Head of caudate nucleus (tissue), 42 donors: Measurements from ENCODE around the gene KRT25.
"Not testable (repeated sequence)": the region's sequence is repeated elsewhere in the genome, so short reads cannot be mapped to it uniquely, and the experiment has no call there.

Experiments
- DNase-seq, 42 donors: peaks; one replicate each; pipeline versions ENCODE4 v3.0.0 to v3.0.0-alpha.2; 2020 to 2021; ENCODE audit warnings: mixed read lengths in 7 of 42
- intact Hi-C: fragments of 100-400 bp; cut with DNase I; formaldehyde crosslinking; loops from one replicate; pipeline ENCODE4 v1.15.0; 2022

Gene KRT25

DNA sequence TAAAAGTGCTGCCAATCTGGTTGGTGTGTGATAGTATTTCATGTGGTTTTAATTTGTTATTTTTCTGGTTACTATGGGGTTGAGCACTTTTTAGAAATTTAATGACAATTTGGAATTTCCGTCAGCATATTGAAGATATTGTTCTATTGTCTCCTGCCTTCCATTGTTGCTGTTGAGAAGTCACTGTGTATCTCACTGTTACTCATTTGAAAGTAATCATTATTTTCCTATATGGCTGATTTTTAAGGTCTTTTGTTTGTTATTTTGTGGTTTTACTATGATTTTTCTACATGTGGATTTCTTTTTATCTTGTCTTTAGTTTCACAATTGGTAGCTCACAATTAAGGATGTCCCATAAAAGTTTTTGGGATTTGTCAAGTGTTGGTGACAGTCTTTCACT lies 8.6 kb upstream of the KRT25 start:
- DNase-seq, result no peak
- intact Hi-C loops, result no loop called here

DNA sequence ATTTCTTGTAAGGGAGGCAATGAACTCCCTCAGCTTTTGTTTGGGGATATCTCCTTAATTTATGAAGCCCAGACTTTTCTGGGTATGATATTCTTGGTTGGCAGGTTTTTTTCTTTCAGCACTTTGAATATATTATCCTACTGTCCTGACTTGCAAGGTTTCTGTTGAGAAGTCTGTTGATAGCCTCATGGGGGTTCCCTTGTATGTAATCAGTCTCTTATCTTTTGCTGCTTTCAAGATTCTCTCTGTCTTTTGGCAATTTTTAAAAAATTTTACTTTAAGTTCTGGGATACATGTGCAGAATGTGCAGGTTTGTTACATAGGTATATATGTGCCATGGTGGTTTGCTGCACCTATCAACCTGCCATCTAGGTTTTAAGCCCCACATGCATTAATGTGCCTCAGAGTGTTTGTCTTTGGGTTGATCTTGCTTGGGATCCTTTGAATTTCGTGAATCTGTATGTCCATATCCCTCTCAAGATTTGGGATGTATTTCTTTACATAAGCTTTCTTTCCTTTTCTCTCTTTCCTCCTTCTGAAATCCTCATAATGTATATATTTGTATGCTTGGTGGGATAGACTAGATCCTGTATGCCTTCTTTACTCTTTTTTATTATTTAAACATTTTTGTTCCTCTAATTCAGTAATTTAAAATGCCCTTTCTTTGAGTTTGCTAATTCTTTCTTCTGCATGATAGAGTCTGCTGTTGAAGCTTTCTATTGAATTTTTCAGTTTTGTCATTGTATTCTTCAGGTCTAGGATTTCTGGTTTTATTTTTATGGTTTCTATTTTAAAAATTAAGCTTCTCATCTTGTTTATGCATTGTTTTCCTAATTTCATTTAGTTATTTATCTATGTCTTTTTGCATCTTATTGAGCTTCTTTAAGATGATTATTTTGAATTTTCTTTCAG lies 5.2 kb upstream of the KRT25 start:
- intact Hi-C loops, result no loop called here
- DNase-seq, result no peak

DNA sequence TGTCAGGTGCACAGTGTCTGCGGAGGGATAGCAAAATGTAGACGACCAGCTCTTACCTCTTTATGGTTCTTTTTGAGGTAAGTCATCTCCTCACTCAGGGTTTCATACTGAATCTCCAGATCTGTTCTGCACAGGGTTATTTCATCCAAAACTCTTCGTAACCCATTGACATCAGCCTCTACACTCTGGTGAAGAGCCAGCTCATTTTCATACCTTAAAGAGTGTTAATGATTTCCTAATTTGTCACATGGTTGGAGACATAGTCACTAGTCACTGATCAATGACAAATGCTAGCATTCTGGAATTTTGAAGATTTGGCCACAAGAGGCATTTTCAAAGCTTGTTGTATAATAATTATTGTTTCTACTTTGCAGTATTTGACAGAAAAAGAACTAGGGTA lies 1.3 kb downstream of the KRT25 start:
- intact Hi-C loops, result no loop called here
- DNase-seq, result no peak

DNA sequence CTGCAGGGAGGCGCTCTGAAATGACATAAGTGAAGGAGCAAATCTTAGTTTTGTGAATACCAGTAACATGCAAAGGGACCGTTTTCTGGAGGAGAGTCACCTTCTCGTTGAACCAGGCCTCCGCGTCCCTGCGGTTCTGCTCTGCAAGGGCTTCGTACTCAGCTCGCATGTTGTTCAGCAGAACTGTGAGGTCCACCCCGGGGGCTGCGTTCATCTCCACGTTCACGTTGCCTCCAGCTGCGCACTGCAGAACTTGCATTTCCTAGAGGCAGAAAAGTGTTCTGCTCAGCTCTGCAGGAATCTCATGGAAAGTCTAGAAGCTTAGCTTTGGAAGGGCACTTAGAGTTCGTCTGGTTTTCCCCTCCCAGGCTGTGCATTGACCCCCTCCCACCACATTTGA lies 4.1 kb downstream of the KRT25 start:
- intact Hi-C loops, result no loop called here

GRCh38 chr17:40750391-40750790 lies 4.7 kb downstream of the KRT25 start:
- intact Hi-C loops, result no loop called here
- no peak for DNase-seq

More for the DNA sequence above, 4.1 kb downstream of the KRT25 start:
- DNase-seq, result no peak

DNA sequence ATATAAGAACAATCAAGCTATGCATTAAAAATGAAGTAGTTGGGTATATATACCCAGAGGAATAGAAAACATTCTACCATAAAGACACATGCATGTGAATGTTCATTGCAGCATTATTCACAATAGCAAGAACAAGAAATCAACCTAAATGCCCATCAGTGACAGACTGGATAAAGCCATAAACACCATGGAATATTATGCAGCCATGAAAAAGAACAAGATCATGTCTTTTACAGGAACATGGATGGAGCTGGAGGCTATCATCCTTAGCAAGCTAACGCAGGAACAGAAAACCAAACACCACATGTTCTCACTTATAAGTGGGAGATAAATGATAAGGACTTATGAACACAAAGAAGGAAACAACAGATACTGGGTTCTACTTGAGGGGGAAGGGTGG lies 6.5 kb downstream of the KRT25 start:
- DNase-seq, intact Hi-C loops: not testable (repeated sequence)

DNA sequence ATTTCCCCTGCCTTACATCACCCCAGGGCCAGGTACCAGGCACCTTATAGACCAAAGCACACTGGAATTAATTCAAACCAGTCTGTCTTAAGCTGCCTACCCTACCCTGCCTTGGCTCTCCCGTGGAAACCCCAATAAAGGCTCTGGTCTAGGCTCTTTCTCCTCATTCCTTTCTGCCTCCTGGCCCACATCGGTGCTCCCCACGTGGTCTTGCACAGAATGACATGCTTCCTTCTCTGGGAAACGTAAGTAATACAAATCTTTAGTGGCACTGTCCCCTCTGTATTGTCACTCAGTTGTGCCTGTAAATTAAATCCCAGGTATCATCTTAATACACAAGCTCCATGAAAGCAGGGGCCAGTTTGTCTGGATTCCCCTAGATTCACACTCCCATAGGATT lies 16.6 kb downstream of the KRT25 start:
- DNase-seq, result no peak
- intact Hi-C loops, result no loop called here

DNA sequence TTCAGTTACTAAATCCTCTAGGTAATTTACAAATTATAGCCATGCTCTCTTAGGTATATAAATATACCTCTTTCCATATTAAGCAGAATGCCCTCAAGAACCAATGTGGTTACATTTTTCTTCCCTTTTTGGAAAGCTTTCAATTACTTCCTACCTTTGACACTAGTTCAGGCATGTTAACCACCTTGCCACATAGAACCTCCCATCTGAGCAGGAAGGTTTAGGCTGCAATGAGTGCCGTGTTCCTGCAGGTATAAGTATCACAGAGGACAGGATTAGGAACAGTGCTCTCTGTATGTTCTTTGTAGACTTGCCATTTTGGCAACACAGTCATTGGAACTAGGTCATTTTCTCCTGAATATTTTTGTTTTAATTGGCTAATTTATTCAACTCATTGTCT lies 20.1 kb downstream of the KRT25 start:
- DNase-seq, result no peak
- intact Hi-C loops, result no loop called here

DNA sequence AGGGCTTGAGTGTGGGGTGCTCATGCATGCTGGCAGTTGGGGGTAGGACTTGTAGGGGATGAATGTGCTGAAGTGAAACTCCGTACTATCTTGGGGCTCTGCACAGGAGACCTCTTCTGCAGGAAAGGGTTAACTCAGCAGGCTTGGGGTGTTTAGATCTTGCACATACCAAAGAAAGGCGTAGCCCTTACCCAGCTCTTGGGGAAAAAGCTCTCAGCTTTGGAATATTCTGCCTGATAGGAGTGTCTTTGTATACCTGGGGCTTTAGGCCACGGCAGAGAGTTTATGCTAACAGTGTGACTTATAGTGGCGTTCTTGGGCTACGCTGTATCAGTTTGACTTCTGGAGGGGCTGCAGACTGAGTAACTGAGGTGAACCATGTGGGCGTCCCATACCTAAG lies 21.1 kb downstream of the KRT25 start:
- DNase-seq, result no peak
- intact Hi-C loops, result no loop called here

DNA sequence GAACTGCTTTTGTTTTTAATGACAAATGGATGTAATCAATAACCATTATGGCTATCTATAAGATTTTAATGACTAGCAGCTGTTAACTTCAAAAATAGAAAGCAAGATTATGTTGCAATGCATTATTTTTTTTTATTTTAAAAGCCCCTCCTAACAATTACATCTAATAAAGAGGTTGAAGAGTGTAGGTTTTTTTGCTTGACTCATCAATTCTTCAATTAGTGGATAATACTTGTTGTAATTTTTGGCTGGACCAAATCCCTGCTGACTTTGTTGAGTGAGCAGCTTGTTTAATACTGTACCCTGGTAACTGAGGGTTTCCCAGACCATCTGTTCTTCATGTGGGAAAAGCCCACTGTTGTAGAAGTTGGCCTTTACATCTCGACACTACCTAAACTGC lies 24.2 kb downstream of the KRT25 start:
- no peak for DNase-seq
- intact Hi-C loops, result no loop called here

DNA sequence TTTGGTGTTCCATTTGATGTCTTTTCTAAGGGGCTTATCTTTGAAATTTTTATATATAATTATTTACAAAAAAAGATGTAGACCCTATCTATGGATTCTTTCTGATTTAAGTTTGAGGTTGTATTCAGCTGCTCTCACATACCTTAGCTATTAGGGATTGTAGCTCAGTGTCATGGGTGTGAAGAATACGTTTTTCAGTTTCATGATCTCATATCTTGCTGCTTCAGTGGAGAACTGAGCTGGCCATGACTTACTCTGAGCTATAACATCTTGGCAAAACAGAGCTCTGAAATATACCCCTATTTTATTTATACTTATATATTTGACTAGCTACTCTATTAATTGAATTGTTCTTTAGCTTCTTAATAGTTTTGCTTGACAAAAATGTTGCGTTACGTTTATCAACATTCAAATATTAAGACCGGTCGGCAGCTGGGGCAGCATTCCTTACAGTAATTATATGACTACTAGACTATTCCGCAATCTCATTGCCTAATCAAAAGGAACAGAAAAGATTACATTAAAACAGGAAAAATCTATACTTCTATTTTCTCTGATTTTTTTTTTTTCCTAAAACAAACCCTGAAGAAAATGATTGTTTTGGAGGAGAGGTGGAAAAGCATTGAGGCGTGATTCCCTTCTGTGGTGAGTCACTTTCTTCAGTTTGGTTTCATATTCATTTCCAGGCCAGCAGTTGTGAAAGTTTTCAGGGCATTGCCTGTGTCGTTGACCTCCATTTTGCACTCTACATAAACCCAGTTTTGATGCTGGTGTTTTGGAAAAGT lies 27.5 kb downstream of the KRT25 start:
- no peak for DNase-seq
- intact Hi-C loops, result no loop called here

DNA sequence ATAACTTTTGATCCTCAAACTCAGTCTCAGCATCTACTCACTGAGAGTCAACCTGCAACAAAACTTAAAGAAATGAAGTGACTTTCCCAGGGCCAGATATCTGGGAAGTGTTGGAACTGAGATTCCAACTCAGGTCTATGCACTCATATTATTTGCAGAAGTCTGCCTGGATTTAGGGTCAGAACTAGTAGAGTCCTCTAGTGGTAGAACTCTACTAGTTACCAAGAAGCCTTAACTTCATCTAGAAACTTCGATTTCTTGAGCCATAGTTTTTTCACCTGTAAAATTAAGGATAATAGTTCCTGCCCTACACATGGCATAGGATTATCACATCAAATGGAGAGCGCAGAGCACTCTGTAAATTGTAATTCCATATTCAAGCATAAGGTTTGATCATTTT lies 28.2 kb downstream of the KRT25 start:
- intact Hi-C loops, result no loop called here
- DNase-seq, result no peak

DNA sequence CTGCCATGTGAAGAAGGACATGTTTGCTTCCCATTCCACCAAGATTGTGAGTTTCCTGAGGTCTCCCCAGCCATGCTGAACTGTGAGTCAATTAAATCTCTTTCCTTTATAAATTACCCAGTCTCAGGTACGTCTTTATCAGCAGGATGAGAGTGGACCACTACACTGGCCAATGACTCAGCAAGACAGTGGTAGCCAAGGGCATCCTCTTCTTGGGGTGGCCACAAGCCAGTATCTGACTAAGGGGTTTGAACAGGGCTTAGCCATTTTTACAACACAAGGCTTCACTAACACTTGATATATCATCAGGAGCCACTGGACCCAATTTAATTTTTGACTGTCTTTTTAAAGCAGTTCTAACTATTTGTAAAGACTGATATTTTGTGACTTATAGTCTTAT lies 30.5 kb downstream of the KRT25 start:
- intact Hi-C loops, result no loop called here
- DNase-seq, result no peak

- intact Hi-C loops, result no loop called here
- DNase-seq, result no peak
Measured at GRCh38 chr17:40722241-40722640, 32.9 kb downstream of the KRT25 start.

GRCh38 chr17:40720899-40721298 lies 34.2 kb downstream of the KRT25 start:
- no peak for DNase-seq
- intact Hi-C loops, result no loop called here

- no peak for DNase-seq
- intact Hi-C loops, result no loop called here
Measured at GRCh38 chr17:40718930-40719329, 36.2 kb downstream of the KRT25 start.

GRCh38 chr17:40717776-40718175 lies 37.4 kb downstream of the KRT25 start:
- no peak for DNase-seq
- intact Hi-C loops, result no loop called here

GRCh38 chr17:40714473-40714872 lies 40.7 kb downstream of the KRT25 start:
- DNase-seq, result no peak
- intact Hi-C loops, result no loop called here

DNA sequence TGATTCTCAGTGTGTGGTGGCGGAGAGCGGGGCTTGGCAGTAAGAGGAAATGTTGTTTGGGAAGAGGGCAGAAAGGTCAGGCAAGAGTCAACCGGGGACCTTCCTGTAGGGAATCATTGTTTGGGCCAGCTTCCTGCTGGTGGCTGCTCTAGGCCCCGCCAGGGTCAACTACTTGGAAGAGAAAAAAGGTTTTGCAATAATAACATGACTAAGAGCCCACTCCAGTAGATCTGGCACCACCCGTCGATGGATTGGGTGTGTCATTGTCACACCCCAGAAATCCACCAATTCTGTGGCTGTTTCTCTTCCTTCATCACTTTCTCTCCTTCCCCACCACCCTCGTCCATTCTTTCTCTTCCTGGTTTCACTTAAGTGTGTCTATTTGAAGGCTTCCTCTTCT lies 47.4 kb downstream of the KRT25 start:
- intact Hi-C loops, result no loop called here
- DNase-seq, result no peak

DNA sequence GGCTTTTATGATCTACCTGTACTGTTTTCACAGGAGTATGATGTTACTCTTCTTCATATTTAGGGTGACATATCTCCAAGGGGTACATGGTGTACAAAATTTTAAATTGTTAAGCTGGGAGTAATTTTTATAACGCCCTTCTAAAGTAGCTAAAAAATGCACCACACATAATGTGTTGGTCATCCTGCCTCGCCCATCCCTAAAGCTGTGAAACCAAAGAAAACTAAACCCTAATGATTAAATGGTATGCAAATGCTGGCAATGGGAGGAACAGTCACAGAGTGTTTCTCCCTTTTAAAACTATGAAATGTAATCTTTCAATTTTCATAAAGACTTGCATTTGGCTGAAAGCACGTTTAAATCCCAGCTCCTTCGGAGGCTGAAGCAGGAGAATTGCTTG lies 49.5 kb downstream of the KRT25 start:
- intact Hi-C loops, result no loop called here
- no peak for DNase-seq

GRCh38 chr17:40703652-40704051 lies 51.5 kb downstream of the KRT25 start, which contains the start of gene KRT24:
TSS of gene KRT24 (minus strand) at chr17:40703752. CDS start at chr17:40703693, 59 bp downstream.
- DNase-seq, result no peak

More at GRCh38 chr17:40703652-40704051, 51.5 kb downstream of the KRT25 start, which contains the start of gene KRT24:
- intact Hi-C loops, result no loop called here
